Measurements from ENCODE around the gene PACS2.

- TF ChIP-seq POLR2A (IDR thresholded peaks at IDR 0.05) (no peak), EP300 (IDR thresholded peaks at IDR 0.05) (no peak)
- TF ChIP-seq, protein P1, sequence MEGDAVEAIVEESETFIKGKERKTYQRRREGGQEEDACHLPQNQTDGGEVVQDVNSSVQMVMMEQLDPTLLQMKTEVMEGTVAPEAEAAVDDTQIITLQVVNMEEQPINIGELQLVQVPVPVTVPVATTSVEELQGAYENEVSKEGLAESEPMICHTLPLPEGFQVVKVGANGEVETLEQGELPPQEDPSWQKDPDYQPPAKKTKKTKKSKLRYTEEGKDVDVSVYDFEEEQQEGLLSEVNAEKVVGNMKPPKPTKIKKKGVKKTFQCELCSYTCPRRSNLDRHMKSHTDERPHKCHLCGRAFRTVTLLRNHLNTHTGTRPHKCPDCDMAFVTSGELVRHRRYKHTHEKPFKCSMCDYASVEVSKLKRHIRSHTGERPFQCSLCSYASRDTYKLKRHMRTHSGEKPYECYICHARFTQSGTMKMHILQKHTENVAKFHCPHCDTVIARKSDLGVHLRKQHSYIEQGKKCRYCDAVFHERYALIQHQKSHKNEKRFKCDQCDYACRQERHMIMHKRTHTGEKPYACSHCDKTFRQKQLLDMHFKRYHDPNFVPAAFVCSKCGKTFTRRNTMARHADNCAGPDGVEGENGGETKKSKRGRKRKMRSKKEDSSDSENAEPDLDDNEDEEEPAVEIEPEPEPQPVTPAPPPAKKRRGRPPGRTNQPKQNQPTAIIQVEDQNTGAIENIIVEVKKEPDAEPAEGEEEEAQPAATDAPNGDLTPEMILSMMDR (IDR thresholded peaks at IDR 0.05) = no peak
These were observed 61.1 kb downstream of the PACS2 start for GRCh38 chr14:105375635-105376057.
